Thyroid gland (tissue), 4 donors: ENCODE results near the gene RIC1. TPM values are rescaled to one million over a fixed set of nuclear protein-coding genes. Genes with fewer than 3 reads are reported as not detected.

Experiments used
- DNase-seq, 2 donors: peaks; one replicate each; pipeline ENCODE4 v3.0.0-alpha.2; 2019
- H3K27ac ChIP-seq, 3 donors: fragments of 200-600 bp; sonication (generic); 1 replicate in 2 of 3; 2 replicates in 1 of 3; pipeline ENCODE4 v1.5.1; 2016 to 2019; ENCODE audit warnings: mild to moderate bottlenecking in 1 of 3, moderate library complexity in 1 of 3
- H3K27me3 ChIP-seq: fragments of 200-600 bp; sonication (generic); one replicate; pipeline ENCODE4 v1.5.1; 2019
- H3K36me3 ChIP-seq, 2 donors: fragments of 200-600 bp; sonication (generic); one replicate each; pipeline ENCODE4 v1.5.1; 2016 to 2019
- H3K4me1 ChIP-seq, 2 donors: fragments of 200-600 bp; sonication (generic); one replicate each; pipeline ENCODE4 v1.5.1; 2017 to 2019
- H3K4me3 ChIP-seq, 3 donors: fragments of 200-600 bp; sonication (generic); replicated peaks in 1 of 3; 1 replicate in 2 of 3; 2 replicates in 1 of 3; pipeline ENCODE4 v1.5.1; 2016; ENCODE audit warnings: mild to moderate bottlenecking in 1 of 3
- H3K9me3 ChIP-seq: fragments of 200-600 bp; sonication (generic); one replicate; pipeline ENCODE4 v1.5.1; 2017
- CTCF ChIP-seq, 6 experiments: fragments of 200-600 bp in 3 of 6; fragments of 450-650 bp in 3 of 6; sonication (generic) in 3 of 6; IDR thresholded peaks; one replicate each; pipeline ENCODE4 v1.5.1; 2016 to 2019; ENCODE audit warnings: antibody characterized with exemption in 6 of 6, mild to moderate bottlenecking in 2 of 6, inconsistent platforms in 1 of 6, moderate library complexity in 1 of 6
- POLR2A ChIP-seq, 2 donors: fragments of 450-650 bp; IDR thresholded peaks; one replicate each; pipeline ENCODE4 v1.6.1; 2017; ENCODE audit warnings: antibody characterized with exemption in 2 of 2, mild to moderate bottlenecking in 2 of 2, moderate library complexity in 1 of 2
- WGBS, 2 donors: methylation state at CpG; one replicate each; pipeline ENCODE4 v1.1.5; 2017; 5-methylcytosine and 5-hydroxymethylcytosine counted together
- intact Hi-C: fragments of 100-400 bp; cut with DNase I; formaldehyde crosslinking; loops from one replicate; pipeline ENCODE4 v1.15.1; 2023
- total RNA-seq, 4 donors: library from RNA; depleted of rRNA; stranded (reverse); fragments of >200 nt; gene quantifications; one replicate each; pipeline ENCODE4 v1.2.3, GENCODE V29; 2016

Gene RIC1
- total RNA-seq, 4 donors from 2014 or later, result 42.7 to 56.1 (median 44.9) TPM

GRCh38 chr9:5783982-5784381 lies 155.1 kb downstream of the RIC1 start:
- 91 to 100% methylated on average over 1 of the region's 1 CpG for WGBS, 2 donors
- no peak for TF ChIP-seq POLR2A (IDR thresholded peaks at IDR 0.05)
- no peak overlapping the region for H3K27ac ChIP-seq
- peaks cover 27 to 39% of the 10 kb centered on the region in 2 donors for H3K36me3 ChIP-seq
- no peaks in the 10 kb centered on the region for H3K9me3 ChIP-seq
- DNase-seq, result no peak
- no peaks in the 10 kb centered on the region for H3K4me1 ChIP-seq
- intact Hi-C loops, result no loop called here
- H3K4me3 ChIP-seq, result no peak overlapping the region
- H3K27me3 ChIP-seq, result no peaks in the 10 kb centered on the region

- no peaks in the 10 kb centered on the region for H3K9me3 ChIP-seq
- peaks cover 21 to 32% of the 10 kb centered on the region in 2 donors for H3K36me3 ChIP-seq
- TF ChIP-seq POLR2A (IDR thresholded peaks at IDR 0.05), result no peak
- TF ChIP-seq CTCF (IDR thresholded peaks at IDR 0.05), result no peak
- no peaks in the 10 kb centered on the region for H3K27me3 ChIP-seq
- no peaks in the 10 kb centered on the region for H3K4me1 ChIP-seq
- DNase-seq, result no peak
- WGBS, 2 donors, result 70 to 85% methylated on average over 4 of the region's 4 CpGs
- intact Hi-C loops, result no loop called here
- no peak overlapping the region for H3K4me3 ChIP-seq
- no peak overlapping the region for H3K27ac ChIP-seq
Observed at GRCh38 chr9:5784526-5785315, 155.8 kb downstream of the RIC1 start.

GRCh38 chr9:5786370-5787127 lies 157.6 kb downstream of the RIC1 start:
- 93 to 95% methylated on average over 6 of the region's 6 CpGs for WGBS, 2 donors
- no peak for DNase-seq
- Histone ChIP-seq H3K9me3 (no peaks in the 10 kb centered on the region), H3K27me3 (no peaks in the 10 kb centered on the region), H3K4me3 (no peak overlapping the region), H3K36me3 (peaks cover 11 to 15% of the 10 kb centered on the region in 2 donors), H3K4me1 (peaks cover 7% of the 10 kb centered on the region in 2 donors), H3K27ac (no peak overlapping the region)
- intact Hi-C loops, result no loop called here
- TF ChIP-seq POLR2A (IDR thresholded peaks at IDR 0.05) (no peak), CTCF (IDR thresholded peaks at IDR 0.05) (no peak)

GRCh38 chr9:5787220-5787619 lies 158.3 kb downstream of the RIC1 start:
- WGBS, 2 donors, result 98 to 100% methylated on average over 2 of the region's 2 CpGs
- intact Hi-C loops, result no loop called here
- Histone ChIP-seq H3K9me3 (no peaks in the 10 kb centered on the region), H3K27ac (no peak overlapping the region), H3K4me1 (peaks cover 11 to 13% of the 10 kb centered on the region in 2 donors), H3K36me3 (peaks cover 11 to 15% of the 10 kb centered on the region in 2 donors), H3K4me3 (no peak overlapping the region), H3K27me3 (no peaks in the 10 kb centered on the region)
- no peak for DNase-seq
- TF ChIP-seq CTCF (IDR thresholded peaks at IDR 0.05) (no peak), POLR2A (IDR thresholded peaks at IDR 0.05) (no peak)

- TF ChIP-seq POLR2A (IDR thresholded peaks at IDR 0.05) (no peak), CTCF (IDR thresholded peaks at IDR 0.05) (no peak)
- WGBS, 2 donors, result 91% methylated on average over 2 of the region's 2 CpGs
- no peaks in the 10 kb centered on the region for H3K9me3 ChIP-seq
- intact Hi-C loops, result no loop called here
- peaks cover 11 to 15% of the 10 kb centered on the region in 2 donors for H3K36me3 ChIP-seq
- H3K27ac ChIP-seq, result no peak overlapping the region
- H3K4me3 ChIP-seq, result no peak overlapping the region
- peaks cover 11 to 16% of the 10 kb centered on the region in 2 donors for H3K4me1 ChIP-seq
- DNase-seq, result no peak
- no peaks in the 10 kb centered on the region for H3K27me3 ChIP-seq
Observed at GRCh38 chr9:5787759-5788302, 158.9 kb downstream of the RIC1 start.
